Endothelial cell of umbilical vein (primary cell): ENCODE results near the gene FOXO1. TPM values are rescaled to one million over a fixed set of nuclear protein-coding genes. Genes with fewer than 3 reads are reported as not detected.

Source experiments
- BruUV-seq: library from RNA; stranded (reverse); fragments of 400-500 nt; replicated peaks from 2 replicates; lab custom pipeline; 2021; lab: Mats Ljungman, UMichigan
- CTCF ChIA-PET: fragments of 300-600, 350-600 bp; sonication (Branson Sonifier 250); formaldehyde crosslinking; loops from one replicate; lab custom pipeline; 2021; ENCODE audit warnings: antibody characterized with exemption, inconsistent platforms; lab: Charles Lee
- POLR2A ChIA-PET: fragments of 300-600, 350-600 bp; sonication (Branson Sonifier 250); formaldehyde crosslinking; loops from one replicate; lab custom pipeline; 2021; ENCODE audit warnings: antibody characterized with exemption, inconsistent platforms; lab: Charles Lee
- DNase-seq: peaks from one replicate; pipeline ENCODE4 v3.0.0-alpha.2; 2011; ENCODE audit warnings: low read depth, low spot score
- FAIRE-seq: peaks from 2 replicates; lab custom pipeline; 2011; peaks lifted over from hg19 to GRCh38; lab: Jason Lieb, UNC
- H2AFZ ChIP-seq: 2 replicates; pipeline ENCODE4 v1.6.0; 2012; ENCODE audit warnings: low read depth, low read length, control low read depth, inconsistent platforms
- H3K27ac ChIP-seq: 2 replicates; pipeline ENCODE4 v1.5.1; 2011; ENCODE audit warnings: low read depth, mild to moderate bottlenecking, control low read depth, low read length, moderate library complexity; ENCODE audit not compliant: insufficient read depth
- H3K27me3 ChIP-seq, 2 experiments: 2 replicates each; pipeline versions ENCODE4 v1.6.0 to v1.6.1; 2011; ENCODE audit warnings: low read length in 2 of 2, mixed read lengths in 1 of 2; ENCODE audit not compliant: control insufficient read depth in 2 of 2, insufficient read depth in 2 of 2
- H3K36me3 ChIP-seq, 2 experiments: 2 replicates in 1 of 2; 3 replicates in 1 of 2; pipeline ENCODE4 v1.5.1; 2011; ENCODE audit warnings: low read length in 2 of 2, mild to moderate bottlenecking in 1 of 2, moderate library complexity in 1 of 2; ENCODE audit not compliant: control insufficient read depth in 2 of 2, insufficient read depth in 2 of 2; ENCODE audit errors: extremely low read depth in 1 of 2
- H3K4me1 ChIP-seq: 3 replicates; pipeline ENCODE4 v1.5.1; 2011; ENCODE audit warnings: mild to moderate bottlenecking, low read length; ENCODE audit not compliant: control insufficient read depth, insufficient read depth; ENCODE audit errors: extremely low read depth
- H3K4me2 ChIP-seq: 2 replicates; pipeline ENCODE4 v1.6.1; 2011; ENCODE audit warnings: low read length, control low read depth, mixed read lengths; ENCODE audit not compliant: insufficient read depth
- H3K4me3 ChIP-seq, 3 experiments: fragments of 200-600 bp in 1 of 3; sonication (generic), shearing (Covaris generic) in 1 of 3; replicated peaks in 1 of 3; 2 replicates each; pipeline ENCODE4 v1.5.1; 2011 to 2016; ENCODE audit warnings: control low read depth in 3 of 3, low read length in 3 of 3, mild to moderate bottlenecking in 2 of 3, inconsistent platforms in 1 of 3, low read depth in 1 of 3, moderate library complexity in 1 of 3; ENCODE audit not compliant: insufficient read depth in 1 of 3
- H3K79me2 ChIP-seq: 2 replicates; pipeline ENCODE4 v1.6.0; 2012; ENCODE audit warnings: low read length, inconsistent platforms; ENCODE audit not compliant: control insufficient read depth, insufficient read depth
- H3K9ac ChIP-seq: replicated peaks from 2 replicates; pipeline ENCODE3; 2011; ENCODE audit warnings: low read length, control low read depth; ENCODE audit not compliant: insufficient read depth; ENCODE audit errors: extremely low read depth
- H3K9me1 ChIP-seq: replicated peaks from 3 replicates; pipeline ENCODE4 v1.6.0; 2011; ENCODE audit warnings: mild to moderate bottlenecking, low read length; ENCODE audit not compliant: control insufficient read depth, insufficient read depth; ENCODE audit errors: extremely low read depth
- H3K9me3 ChIP-seq: replicated peaks from 2 replicates; pipeline ENCODE4 v1.5.1; 2012; ENCODE audit warnings: low read length, inconsistent platforms; ENCODE audit not compliant: control insufficient read depth, insufficient read depth
- H4K20me1 ChIP-seq: replicated peaks from 2 replicates; pipeline ENCODE3; 2011; ENCODE audit warnings: mild to moderate bottlenecking, low read length; ENCODE audit not compliant: control insufficient read depth, insufficient read depth; ENCODE audit errors: extremely low read depth
- CTCF ChIP-seq, 2 donors: IDR thresholded peaks; 1 replicate in 1 of 2; 2 replicates in 1 of 2; pipeline ENCODE4 v1.5.1; 2011; ENCODE audit warnings: low read length in 2 of 2, mild to moderate bottlenecking in 2 of 2, moderate library complexity in 2 of 2, control low read depth in 1 of 2, inconsistent platforms in 1 of 2, low read depth in 1 of 2; ENCODE audit not compliant: insufficient read depth in 1 of 2; ENCODE audit errors: extremely low read depth in 1 of 2
- EZH2 ChIP-seq: IDR thresholded peaks from 2 replicates; pipeline ENCODE4 v1.6.1; 2012; ENCODE audit warnings: borderline replicate concordance, low read depth, mild to moderate bottlenecking, moderate library complexity, low read length, inconsistent platforms; ENCODE audit not compliant: severe bottlenecking
- FOS ChIP-seq: IDR thresholded peaks from 2 replicates; pipeline ENCODE4 v1.6.1; 2011; ENCODE audit warnings: mild to moderate bottlenecking, low read length, moderate library complexity, borderline replicate concordance; ENCODE audit not compliant: insufficient read depth
- GATA2 ChIP-seq: IDR thresholded peaks from 2 replicates; pipeline ENCODE4 v1.7.0; 2011; ENCODE audit warnings: low read depth, mild to moderate bottlenecking, moderate library complexity, mixed read lengths, low read length; ENCODE audit not compliant: insufficient read length, insufficient read depth
- JUN ChIP-seq: IDR thresholded peaks from 2 replicates; pipeline ENCODE4 v1.6.1; 2011; ENCODE audit warnings: borderline replicate concordance, low read depth; ENCODE audit not compliant: insufficient read length, insufficient read depth
- MYC ChIP-seq: IDR thresholded peaks from one replicate; pipeline ENCODE4 v1.6.1; 2011; ENCODE audit warnings: mild to moderate bottlenecking, low read depth, low read length
- POLR2A ChIP-seq: IDR thresholded peaks from 2 replicates; pipeline ENCODE4 v1.6.1; 2012; ENCODE audit warnings: low read depth, mild to moderate bottlenecking, control low read depth, low read length
- POLR2AphosphoS5 ChIP-seq: IDR thresholded peaks from 2 replicates; pipeline ENCODE4 v1.6.1; 2012; ENCODE audit warnings: low read depth, mild to moderate bottlenecking, control low read depth, low read length, moderate library complexity; ENCODE audit not compliant: insufficient read depth
- dilution Hi-C: fragments of 300-500 bp; cut with MboI; formaldehyde crosslinking; loops from one replicate; pipeline ENCODE4 v1.15.0; 2019; ENCODE audit warnings: low sequenced_read_pairs; ENCODE audit not compliant: extremely low pct_ligation_motif_present
- intact Hi-C: fragments of 100-400 bp; cut with micrococcal nuclease; formaldehyde crosslinking; loops from one replicate; pipeline ENCODE4 v1.10.0; 2022
- polyA plus RNA-seq, 4 experiments: library from polyadenylated mRNA; depleted of rRNA in 3 of 4; stranded (reverse) in 3 of 4; unstranded in 1 of 4; fragments of >200 nt; gene quantifications; 2 replicates each; pipeline versions ENCODE4 v1.2.1 to v1.2.3, GENCODE V29; 2011 to 2012; ENCODE audit warnings: missing spikeins in 1 of 4
- total RNA-seq: library from RNA; stranded (reverse); gene quantifications from 2 replicates; pipeline ENCODE4 v1.2.3, GENCODE V29; 2021
- TF ChIP-seq, protein P1 (sequence below): IDR thresholded peaks from 2 replicates; pipeline ENCODE4 v1.6.1; 2011; ENCODE audit not compliant: insufficient read depth, insufficient read length

FOXO1 gene
- total and polyA plus RNA-seq, 2 donors (not counting 3 experiments of a cell fraction or from before 2014, with no cell fraction given) = 44.7 to 48.5 TPM

DNA sequence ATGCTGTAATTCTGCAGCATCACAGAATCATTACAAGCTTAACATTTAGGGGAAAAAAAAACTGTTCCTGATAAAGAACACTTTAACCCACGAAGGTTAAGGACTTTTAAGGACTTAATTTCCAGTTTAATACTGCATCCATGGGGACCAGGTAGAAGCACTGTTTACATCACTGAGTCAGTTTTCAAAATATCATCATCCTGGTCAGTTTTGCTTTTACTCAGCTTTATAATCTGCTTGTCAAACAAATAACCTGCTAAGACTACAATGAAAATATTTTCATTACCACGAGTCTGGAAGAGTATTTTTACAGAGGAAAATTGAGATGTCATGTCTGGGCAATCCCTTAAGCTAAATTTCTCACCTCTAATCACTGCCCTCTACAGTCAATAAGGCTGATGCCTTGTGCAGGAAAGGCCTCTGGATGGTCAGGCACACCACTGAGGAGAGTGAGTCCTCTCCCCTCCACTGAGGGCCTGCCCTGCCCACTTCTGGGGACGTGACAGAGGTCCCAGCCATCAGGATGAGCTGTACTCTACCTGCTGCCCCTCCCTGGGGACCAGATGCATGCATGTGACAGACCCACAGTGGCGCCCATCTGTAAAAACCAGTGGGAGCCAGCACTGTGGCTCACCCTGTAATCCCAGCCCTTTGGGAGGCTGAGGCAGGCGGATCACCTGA lies 31.0 kb downstream of the FOXO1 start:
- no TSS peak for BruUV-seq
- CTCF ChIA-PET = interaction anchor here (0.9 kb wide), 1 partner anchor 26 kb away, joined by 3 read pairs; no protein-coding TSS in a partner anchor
- H3K79me2 ChIP-seq = peaks cover 87% of the 10 kb centered on the region
- no peak for FAIRE-seq
- no peaks in the 10 kb centered on the region for H3K27me3 ChIP-seq
- H4K20me1 ChIP-seq = no peaks in the 10 kb centered on the region
- DNase-seq = no peak
- H2AFZ ChIP-seq = no peak overlapping the region
- no peak overlapping the region for H3K4me3 ChIP-seq
- dilution Hi-C loops (no loop called here), intact Hi-C loops (no loop called here)
- H3K9me3 ChIP-seq = no peaks in the 10 kb centered on the region
- POLR2A ChIA-PET = no interaction called here
- no peak overlapping the region for H3K9ac ChIP-seq
- H3K4me1 ChIP-seq = peaks cover 28% of the 10 kb centered on the region
- H3K9me1 ChIP-seq = no peaks in the 10 kb centered on the region
- TF ChIP-seq JUN (no peak), EZH2 (no peak), MYC (no peak), POLR2A (no peak), FOS (no peak), POLR2AphosphoS5 (no peak), CTCF (IDR thresholded peaks at IDR 0.05; ENCODE audit: extremely low read depth in 1 of 2, insufficient read depth in 1 of 2, low read depth in 1 of 2, low read length in 2 of 2) (no peak), GATA2 (no peak)
- TF ChIP-seq, protein P1, sequence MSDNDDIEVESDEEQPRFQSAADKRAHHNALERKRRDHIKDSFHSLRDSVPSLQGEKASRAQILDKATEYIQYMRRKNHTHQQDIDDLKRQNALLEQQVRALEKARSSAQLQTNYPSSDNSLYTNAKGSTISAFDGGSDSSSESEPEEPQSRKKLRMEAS = no peak
- no peak overlapping the region for H3K27ac ChIP-seq
- H3K36me3 ChIP-seq = no peaks in the 10 kb centered on the region
- no peak overlapping the region for H3K4me2 ChIP-seq
